ENCODE results near the gene ZCCHC14.

ZCCHC14 gene

GRCh38 chr16:87492721-87493607 lies at the start of gene ZCCHC14:
Gene ZCCHC14, minus strand, starts transcription at chr16:87493024. Its CDS starts 786 bp downstream, at chr16:87492238.
- peak; percentile 91 for DNase-seq

- DNase-seq, result no peak
These were observed 49.0 kb upstream of the ZCCHC14 start for GRCh38 chr16:87541872-87542234.

GRCh38 chr16:87541147-87541871 lies 48.5 kb upstream of the ZCCHC14 start:
- DNase-seq, result peak; percentile 49

- DNase-seq, result no peak
These were observed 48.0 kb upstream of the ZCCHC14 start for GRCh38 chr16:87540897-87541146.

GRCh38 chr16:87540072-87540896 lies 47.5 kb upstream of the ZCCHC14 start:
- DNase-seq, result peak; percentile 22

DNA sequence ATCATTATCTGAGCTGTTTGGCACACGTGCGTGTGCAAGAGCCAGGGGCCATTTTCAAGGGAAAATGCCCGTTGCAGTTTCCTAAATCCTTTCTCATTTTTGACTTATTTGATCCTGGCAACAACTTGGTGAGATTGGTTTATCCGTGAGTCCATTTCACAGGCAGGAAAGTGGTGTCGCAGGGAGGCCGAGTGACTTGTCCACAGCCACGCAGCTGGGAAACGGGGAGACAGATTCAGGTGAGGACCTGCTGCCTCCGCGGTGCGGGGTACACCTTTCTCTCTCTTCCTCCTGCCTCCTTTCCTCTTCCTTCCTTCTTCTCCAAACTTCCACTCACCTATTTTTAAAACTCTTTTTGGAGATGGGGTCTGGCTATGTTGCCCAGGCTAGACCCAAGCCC lies 46.3 kb upstream of the ZCCHC14 start:
- DNase-seq, result no peak

- DNase-seq, result peak; percentile 3
These were observed 45.8 kb upstream of the ZCCHC14 start for GRCh38 chr16:87538594-87538993.

DNA sequence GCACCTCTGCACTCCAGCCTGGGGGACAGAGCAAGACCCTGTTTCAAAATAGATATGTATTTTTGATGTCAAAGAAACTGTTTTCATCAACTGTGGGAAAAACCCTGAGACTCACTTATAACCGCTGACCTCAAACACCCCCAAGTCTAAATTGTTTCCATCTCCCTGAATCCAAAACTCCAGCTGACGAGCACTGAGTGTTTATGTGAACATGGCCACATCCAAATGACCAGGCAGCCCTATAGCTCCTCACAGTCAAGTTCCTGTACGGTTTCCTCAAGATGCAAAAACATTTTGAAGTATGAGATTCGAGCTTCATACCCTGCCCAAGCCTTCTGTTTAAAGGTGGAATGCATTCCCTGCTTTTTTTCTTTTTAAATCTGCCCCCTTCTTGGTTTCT lies 45.3 kb upstream of the ZCCHC14 start:
- DNase-seq, result no peak

GRCh38 chr16:87536795-87537142 lies 43.9 kb upstream of the ZCCHC14 start:
- no peak for DNase-seq

- no peak for DNase-seq
These were observed 43.3 kb upstream of the ZCCHC14 start for GRCh38 chr16:87535855-87536794.

DNA sequence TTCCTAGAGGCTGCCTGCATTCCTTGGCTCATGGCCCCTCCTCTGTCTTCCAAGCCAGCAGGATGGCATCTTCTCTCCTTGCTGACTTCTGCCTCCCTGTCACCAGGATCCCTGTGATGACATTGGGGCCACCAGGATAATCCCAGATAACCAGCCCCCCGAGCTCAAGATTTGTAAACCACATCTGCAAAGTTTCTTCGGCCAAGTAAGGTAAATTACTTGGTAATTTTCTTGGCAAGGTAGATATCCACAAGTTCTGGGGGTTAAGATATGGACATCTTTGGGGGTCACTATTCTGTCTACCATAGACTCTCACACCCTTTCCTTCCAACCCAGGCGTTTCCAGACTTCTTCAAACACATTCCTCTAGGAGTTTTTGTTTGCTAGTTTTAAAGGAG lies 42.6 kb upstream of the ZCCHC14 start:
- no peak for DNase-seq

DNA sequence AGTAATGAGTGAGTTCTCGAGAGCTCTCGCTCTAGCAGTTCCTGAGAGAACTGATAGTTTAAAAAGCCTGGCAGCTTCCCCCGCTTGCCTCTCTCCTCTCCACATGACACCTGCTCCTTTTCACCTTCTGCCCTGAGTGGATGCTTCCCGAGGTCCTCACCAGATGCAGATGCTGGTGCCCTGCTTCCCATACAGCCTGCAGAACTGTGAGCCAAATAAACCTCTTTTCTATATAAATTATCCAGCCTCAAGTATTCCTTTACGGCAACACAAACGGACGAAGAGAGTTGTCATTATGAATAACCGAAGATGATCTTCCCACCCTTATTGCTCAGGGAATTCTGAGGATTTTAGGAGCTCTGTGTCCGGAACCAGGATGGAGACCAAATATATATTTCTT lies 41.9 kb upstream of the ZCCHC14 start:
- DNase-seq, result no peak

DNA sequence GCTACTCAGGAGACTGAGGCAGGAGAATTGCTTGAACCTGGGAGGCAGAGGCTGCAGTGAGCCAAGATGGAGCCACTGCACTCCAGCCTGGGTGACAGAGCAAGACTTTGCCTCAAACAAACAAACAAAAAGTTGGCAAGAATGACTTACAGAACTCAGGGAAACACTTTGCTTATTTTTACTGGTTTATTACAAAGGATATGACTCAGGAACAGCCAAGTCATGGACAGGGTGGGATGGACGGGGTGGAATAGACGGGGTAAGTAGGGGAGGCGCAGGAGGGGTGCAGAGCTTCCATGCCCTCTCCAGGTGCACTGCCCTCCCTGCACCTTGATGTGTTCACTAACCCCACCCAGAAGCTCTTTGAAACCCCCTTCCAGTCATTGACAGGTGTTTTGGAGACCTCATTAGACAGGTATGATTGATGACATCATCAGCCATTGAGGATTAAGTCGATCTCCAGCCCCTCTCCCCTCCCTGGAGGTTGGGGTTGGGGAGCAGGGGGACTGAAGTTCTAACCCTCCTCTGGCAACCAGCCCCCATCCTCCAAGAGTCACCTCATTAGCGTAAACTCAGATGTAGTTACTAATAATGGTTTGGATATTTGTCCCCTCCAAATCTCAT lies 41.3 kb upstream of the ZCCHC14 start:
- no peak for DNase-seq

- no peak for DNase-seq
These were observed 40.2 kb upstream of the ZCCHC14 start for GRCh38 chr16:87533061-87533460.

- DNase-seq, result no peak
These were observed 38.6 kb upstream of the ZCCHC14 start for GRCh38 chr16:87531418-87531817.

- no peak for DNase-seq
These were observed 36.1 kb upstream of the ZCCHC14 start for GRCh38 chr16:87528690-87529579.

DNA sequence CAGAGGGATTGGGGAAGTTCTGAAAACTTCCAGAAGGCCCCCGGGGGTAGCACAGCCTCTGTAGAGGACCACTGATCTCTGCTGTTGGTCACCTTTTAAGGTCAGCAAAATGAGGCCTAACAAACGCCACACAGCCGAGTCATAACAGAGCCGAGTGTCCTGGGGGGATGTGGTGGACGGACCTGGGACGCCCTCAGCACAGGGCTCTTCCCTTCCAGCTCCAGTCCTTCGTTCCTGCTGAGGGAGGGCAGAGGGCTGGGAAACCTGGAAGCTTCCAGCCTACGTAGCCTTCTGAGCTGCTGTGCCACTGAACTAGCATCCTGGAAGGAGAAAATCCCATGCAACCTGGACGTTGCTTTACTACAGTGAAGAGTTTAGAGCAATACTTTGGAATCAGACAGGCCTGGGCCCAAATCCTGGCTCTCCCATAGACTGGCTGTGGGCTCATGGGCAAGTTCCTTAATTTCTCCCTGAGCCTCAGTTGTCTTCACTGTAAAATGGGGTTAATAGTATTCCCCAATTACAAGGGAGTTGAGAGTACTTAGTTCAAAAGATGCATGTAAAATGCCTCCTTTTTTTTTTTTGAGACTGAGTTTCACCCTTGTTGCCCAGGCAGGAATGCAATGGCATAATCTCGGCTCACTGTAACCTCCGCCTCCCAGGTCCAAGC lies 34.4 kb upstream of the ZCCHC14 start:
- DNase-seq, result no peak

- DNase-seq, result no peak
These were observed 33.6 kb upstream of the ZCCHC14 start for GRCh38 chr16:87526238-87526947.

GRCh38 chr16:87525352-87525751 lies 32.5 kb upstream of the ZCCHC14 start:
- DNase-seq, result no peak

GRCh38 chr16:87524407-87524806 lies 31.6 kb upstream of the ZCCHC14 start:
- no peak for DNase-seq

Measured in NCI-H2227 treated with DMSO at 0.1 percent for 48 hours (cell line).